GM21447 (cell line): ENCODE measurements around the gene PPFIBP1.
A peak's percentile ranks its signal among the peaks of the same experiment; 100 is the strongest.

ENCODE experiments used
- ATAC-seq: cut with Tn5 transposase; IDR thresholded peaks from one replicate; pipeline ENCODE4 v1.9.1; 2021; ENCODE audit not compliant: unreplicated experiment

PPFIBP1 gene

GRCh38 chr12:27523642-27524493 is at the start of gene PPFIBP1:
TSS of gene PPFIBP1 (plus strand) at chr12:27524206. CDS start at chr12:27633397, 109,191 bp downstream.
- ATAC-seq = peak; percentile 90

- ATAC-seq = no peak
These were observed 49.7 kb upstream of the PPFIBP1 start for GRCh38 chr12:27474344-27474743.

GRCh38 chr12:27477049-27477448 is 47.0 kb upstream of the PPFIBP1 start:
- no peak for ATAC-seq

- ATAC-seq = no peak
These were observed 45.1 kb upstream of the PPFIBP1 start for GRCh38 chr12:27478949-27479348.

- no peak for ATAC-seq
These were observed 44.0 kb upstream of the PPFIBP1 start for GRCh38 chr12:27480016-27480415.

- no peak for ATAC-seq
These were observed 37.0 kb upstream of the PPFIBP1 start for GRCh38 chr12:27486961-27487360.

- no peak for ATAC-seq
These were observed 35.5 kb upstream of the PPFIBP1 start for GRCh38 chr12:27488479-27488878.

GRCh38 chr12:27491226-27491625 is 32.8 kb upstream of the PPFIBP1 start:
- ATAC-seq = no peak

- ATAC-seq = no peak
These were observed 30.6 kb upstream of the PPFIBP1 start for GRCh38 chr12:27493260-27493940.

GRCh38 chr12:27497446-27497845 is 26.6 kb upstream of the PPFIBP1 start:
- ATAC-seq = no peak

- peak; percentile 66 for ATAC-seq
These were observed 25.9 kb upstream of the PPFIBP1 start for GRCh38 chr12:27498149-27498548.

GRCh38 chr12:27498761-27499160 is 25.2 kb upstream of the PPFIBP1 start:
- no peak for ATAC-seq

- no peak for ATAC-seq
These were observed 24.6 kb upstream of the PPFIBP1 start for GRCh38 chr12:27499377-27499776.

GRCh38 chr12:27500546-27500945 is 23.5 kb upstream of the PPFIBP1 start:
- no peak for ATAC-seq

GRCh38 chr12:27502021-27502435 is 22.0 kb upstream of the PPFIBP1 start:
- ATAC-seq = no peak

- no peak for ATAC-seq
These were observed 19.5 kb upstream of the PPFIBP1 start for GRCh38 chr12:27504507-27504906.

GRCh38 chr12:27505109-27505508 is 18.9 kb upstream of the PPFIBP1 start:
- no peak for ATAC-seq

GRCh38 chr12:27505761-27506160 is 18.2 kb upstream of the PPFIBP1 start:
- no peak for ATAC-seq

GRCh38 chr12:27506645-27507189 is 17.3 kb upstream of the PPFIBP1 start:
- no peak for ATAC-seq

GRCh38 chr12:27508736-27509431 is 15.1 kb upstream of the PPFIBP1 start:
- no peak for ATAC-seq

GRCh38 chr12:27511031-27511722 is 12.8 kb upstream of the PPFIBP1 start:
- ATAC-seq = no peak
